Measurements from ENCODE around the gene CNTLN.

GRCh38 chr9:17328331-17328730, 193.5 kb downstream of the CNTLN start:
- TF ChIP-seq CTCF (IDR thresholded peaks at IDR 0.05), result no peak
- no peak for TF ChIP-seq POLR2A (IDR thresholded peaks at IDR 0.05)
- TF ChIP-seq POLR2AphosphoS5 (IDR thresholded peaks at IDR 0.05), result no peak
